ENCODE measurements around the gene ROBO4. TPM values are rescaled to one million over a fixed set of nuclear protein-coding genes. Genes with fewer than 3 reads are reported as not detected.

ROBO4 gene
- total and polyA plus RNA-seq, 2 of the 13 experiments (the other 11 are each of a cell fraction or from before 2014, with no cell fraction given): 0.07 to 1.1 TPM

DNA sequence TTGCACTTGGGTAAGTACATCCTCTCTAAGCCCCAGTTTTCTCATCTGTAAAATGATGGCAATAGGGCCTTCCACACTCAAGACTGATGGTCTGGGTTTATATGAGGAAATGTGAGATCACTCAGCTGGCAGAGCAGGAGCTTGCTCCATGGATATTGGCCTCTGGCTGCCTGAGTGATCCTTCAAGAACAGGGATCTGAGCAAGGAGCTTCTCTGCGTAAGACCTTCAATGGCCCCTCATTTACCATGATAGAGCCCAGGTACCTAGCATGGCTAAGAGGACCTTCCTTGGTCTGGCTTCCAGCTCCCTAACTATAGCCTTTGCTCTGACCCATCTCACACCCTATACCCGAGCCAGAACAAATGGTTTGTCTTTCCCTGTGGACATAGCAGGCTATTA, 5.5 kb downstream of the ROBO4 start:
- Histone ChIP-seq H3K9me3 (ENCODE audit: low read length) (no peaks in the 10 kb centered on the region), H4K20me1 (ENCODE audit: insufficient read depth, low read length) (no peaks in the 10 kb centered on the region), H2AFZ (ENCODE audit: low read length) (no peak overlapping the region), H3K27me3 (ENCODE audit: control insufficient read depth in 1 of 2, insufficient read depth in 2 of 2, low read length in 2 of 2) (peaks cover 0 to 52% of the 10 kb centered on the region in 2 experiments; a peak in 4 of 5 replicates), H3K4me2 (ENCODE audit: low read depth, low read length) (no peak overlapping the region), H3K4me1 (ENCODE audit: insufficient read depth, low read length) (peaks cover 29% of the 10 kb centered on the region), H3K79me2 (ENCODE audit: insufficient read depth, low read length) (no peaks in the 10 kb centered on the region), H3K9ac (ENCODE audit: insufficient read depth, low read depth, low read length) (no peak overlapping the region), H3K27ac (ENCODE audit: extremely low read length, insufficient read depth, low read length) (no peak overlapping the region), H3K4me3 (replicated peaks in 1 of 3; ENCODE audit: insufficient read depth in 1 of 3, low read depth in 2 of 3, low read length in 3 of 3) (no peak overlapping the region), H3K36me3 (replicated peaks in 1 of 2; ENCODE audit: control insufficient read depth in 1 of 2, insufficient read depth in 2 of 2, low read length in 2 of 2) (no peaks in the 10 kb centered on the region)
- ATAC-seq (no peak), FAIRE-seq (no peak), DNase-seq (ENCODE audit: low spot score) (no peak)
- POLR2A ChIA-PET: no interaction called here
- TF ChIP-seq, protein P1, sequence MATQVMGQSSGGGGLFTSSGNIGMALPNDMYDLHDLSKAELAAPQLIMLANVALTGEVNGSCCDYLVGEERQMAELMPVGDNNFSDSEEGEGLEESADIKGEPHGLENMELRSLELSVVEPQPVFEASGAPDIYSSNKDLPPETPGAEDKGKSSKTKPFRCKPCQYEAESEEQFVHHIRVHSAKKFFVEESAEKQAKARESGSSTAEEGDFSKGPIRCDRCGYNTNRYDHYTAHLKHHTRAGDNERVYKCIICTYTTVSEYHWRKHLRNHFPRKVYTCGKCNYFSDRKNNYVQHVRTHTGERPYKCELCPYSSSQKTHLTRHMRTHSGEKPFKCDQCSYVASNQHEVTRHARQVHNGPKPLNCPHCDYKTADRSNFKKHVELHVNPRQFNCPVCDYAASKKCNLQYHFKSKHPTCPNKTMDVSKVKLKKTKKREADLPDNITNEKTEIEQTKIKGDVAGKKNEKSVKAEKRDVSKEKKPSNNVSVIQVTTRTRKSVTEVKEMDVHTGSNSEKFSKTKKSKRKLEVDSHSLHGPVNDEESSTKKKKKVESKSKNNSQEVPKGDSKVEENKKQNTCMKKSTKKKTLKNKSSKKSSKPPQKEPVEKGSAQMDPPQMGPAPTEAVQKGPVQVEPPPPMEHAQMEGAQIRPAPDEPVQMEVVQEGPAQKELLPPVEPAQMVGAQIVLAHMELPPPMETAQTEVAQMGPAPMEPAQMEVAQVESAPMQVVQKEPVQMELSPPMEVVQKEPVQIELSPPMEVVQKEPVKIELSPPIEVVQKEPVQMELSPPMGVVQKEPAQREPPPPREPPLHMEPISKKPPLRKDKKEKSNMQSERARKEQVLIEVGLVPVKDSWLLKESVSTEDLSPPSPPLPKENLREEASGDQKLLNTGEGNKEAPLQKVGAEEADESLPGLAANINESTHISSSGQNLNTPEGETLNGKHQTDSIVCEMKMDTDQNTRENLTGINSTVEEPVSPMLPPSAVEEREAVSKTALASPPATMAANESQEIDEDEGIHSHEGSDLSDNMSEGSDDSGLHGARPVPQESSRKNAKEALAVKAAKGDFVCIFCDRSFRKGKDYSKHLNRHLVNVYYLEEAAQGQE (IDR thresholded peaks at IDR 0.05; ENCODE audit: borderline replicate concordance in 1 of 2, low read depth in 1 of 2, low read length in 2 of 2): no peak
- 19% methylated on average over 1 of the region's 2 CpGs for WGBS (ENCODE audit: low lambda C conversion rate)
- in situ Hi-C loops (cut with HindIII; ENCODE audit: extremely low pct_ligation_motif_present, low pct_unique_long_range_greater_than_20kb) (no loop called here), intact Hi-C loops (cut with micrococcal nuclease; ENCODE audit: unreplicated experiment) (no loop called here)
- no TSS peak for BruUV-seq (replicated peaks)
- CTCF ChIA-PET (ENCODE audit: low intra/inter-chr PET ratio, low total read pairs): no interaction called here

GRCh38 chr11:124891373-124891861, 6.2 kb downstream of the ROBO4 start:
- Histone ChIP-seq H3K4me2 (ENCODE audit: low read depth, low read length) (no peak overlapping the region), H3K9ac (ENCODE audit: insufficient read depth, low read depth, low read length) (no peak overlapping the region), H3K36me3 (replicated peaks in 1 of 2; ENCODE audit: control insufficient read depth in 1 of 2, insufficient read depth in 2 of 2, low read length in 2 of 2) (no peaks in the 10 kb centered on the region), H3K79me2 (ENCODE audit: insufficient read depth, low read length) (no peaks in the 10 kb centered on the region), H4K20me1 (ENCODE audit: insufficient read depth, low read length) (no peaks in the 10 kb centered on the region), H3K27ac (ENCODE audit: extremely low read length, insufficient read depth, low read length) (no peak overlapping the region), H3K9me3 (ENCODE audit: low read length) (no peaks in the 10 kb centered on the region), H2AFZ (ENCODE audit: low read length) (no peak overlapping the region), H3K27me3 (ENCODE audit: control insufficient read depth in 1 of 2, insufficient read depth in 2 of 2, low read length in 2 of 2) (peaks cover 0 to 58% of the 10 kb centered on the region in 2 experiments; a peak in 4 of 5 replicates), H3K4me3 (replicated peaks in 1 of 3; ENCODE audit: insufficient read depth in 1 of 3, low read depth in 2 of 3, low read length in 3 of 3) (no peak overlapping the region), H3K4me1 (ENCODE audit: insufficient read depth, low read length) (peaks cover 21% of the 10 kb centered on the region)
- BruUV-seq (replicated peaks): no TSS peak
- ATAC-seq (peak; percentile 58), DNase-seq (ENCODE audit: low spot score) (no peak), FAIRE-seq (no peak)
- POLR2A ChIA-PET: no interaction called here
- 77% methylated on average over 4 of the region's 12 CpGs for WGBS (ENCODE audit: low lambda C conversion rate)
- intact Hi-C loops (cut with micrococcal nuclease; ENCODE audit: unreplicated experiment) (no loop called here), in situ Hi-C loops (cut with HindIII; ENCODE audit: extremely low pct_ligation_motif_present, low pct_unique_long_range_greater_than_20kb) (no loop called here)
- TF ChIP-seq ESRRA (CRISPR knock-in tag; IDR thresholded peaks at IDR 0.05; ENCODE audit: low read depth): no peak
- TF ChIP-seq, protein P2, sequence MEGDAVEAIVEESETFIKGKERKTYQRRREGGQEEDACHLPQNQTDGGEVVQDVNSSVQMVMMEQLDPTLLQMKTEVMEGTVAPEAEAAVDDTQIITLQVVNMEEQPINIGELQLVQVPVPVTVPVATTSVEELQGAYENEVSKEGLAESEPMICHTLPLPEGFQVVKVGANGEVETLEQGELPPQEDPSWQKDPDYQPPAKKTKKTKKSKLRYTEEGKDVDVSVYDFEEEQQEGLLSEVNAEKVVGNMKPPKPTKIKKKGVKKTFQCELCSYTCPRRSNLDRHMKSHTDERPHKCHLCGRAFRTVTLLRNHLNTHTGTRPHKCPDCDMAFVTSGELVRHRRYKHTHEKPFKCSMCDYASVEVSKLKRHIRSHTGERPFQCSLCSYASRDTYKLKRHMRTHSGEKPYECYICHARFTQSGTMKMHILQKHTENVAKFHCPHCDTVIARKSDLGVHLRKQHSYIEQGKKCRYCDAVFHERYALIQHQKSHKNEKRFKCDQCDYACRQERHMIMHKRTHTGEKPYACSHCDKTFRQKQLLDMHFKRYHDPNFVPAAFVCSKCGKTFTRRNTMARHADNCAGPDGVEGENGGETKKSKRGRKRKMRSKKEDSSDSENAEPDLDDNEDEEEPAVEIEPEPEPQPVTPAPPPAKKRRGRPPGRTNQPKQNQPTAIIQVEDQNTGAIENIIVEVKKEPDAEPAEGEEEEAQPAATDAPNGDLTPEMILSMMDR (CRISPR knock-in tag; IDR thresholded peaks at IDR 0.05): peak; percentile 38
- peak; percentile 77; the same call in 1 of the 2 replicates for TF ChIP-seq ZBTB33 (CRISPR knock-in tag; IDR thresholded peaks at IDR 0.05)
- CTCF ChIA-PET (ENCODE audit: low intra/inter-chr PET ratio, low total read pairs): no interaction called here

Data from HepG2 (cell line).